ENCODE results near the gene LRRC74A.

Gene LRRC74A

GRCh38 chr14:76836029-76836630 lies 9.9 kb downstream of the LRRC74A start:
- H3K9me3 ChIP-seq (ENCODE audit: control insufficient read depth, low read length): no peaks in the 10 kb centered on the region
- no peak overlapping the region for H3K27ac ChIP-seq
- no peaks in the 10 kb centered on the region for H3K4me1 ChIP-seq
- H3K27me3 ChIP-seq (ENCODE audit: control insufficient read depth, insufficient read depth, low read length): no peaks in the 10 kb centered on the region
- H3K9ac ChIP-seq: no peak overlapping the region
- H3K79me2 ChIP-seq: no peaks in the 10 kb centered on the region
- H3K36me3 ChIP-seq (ENCODE audit: control insufficient read depth, insufficient read depth, low read length): no peaks in the 10 kb centered on the region
- H3K4me3 ChIP-seq (ENCODE audit: low read depth, low read length): no peak overlapping the region
- TF ChIP-seq, protein P1, sequence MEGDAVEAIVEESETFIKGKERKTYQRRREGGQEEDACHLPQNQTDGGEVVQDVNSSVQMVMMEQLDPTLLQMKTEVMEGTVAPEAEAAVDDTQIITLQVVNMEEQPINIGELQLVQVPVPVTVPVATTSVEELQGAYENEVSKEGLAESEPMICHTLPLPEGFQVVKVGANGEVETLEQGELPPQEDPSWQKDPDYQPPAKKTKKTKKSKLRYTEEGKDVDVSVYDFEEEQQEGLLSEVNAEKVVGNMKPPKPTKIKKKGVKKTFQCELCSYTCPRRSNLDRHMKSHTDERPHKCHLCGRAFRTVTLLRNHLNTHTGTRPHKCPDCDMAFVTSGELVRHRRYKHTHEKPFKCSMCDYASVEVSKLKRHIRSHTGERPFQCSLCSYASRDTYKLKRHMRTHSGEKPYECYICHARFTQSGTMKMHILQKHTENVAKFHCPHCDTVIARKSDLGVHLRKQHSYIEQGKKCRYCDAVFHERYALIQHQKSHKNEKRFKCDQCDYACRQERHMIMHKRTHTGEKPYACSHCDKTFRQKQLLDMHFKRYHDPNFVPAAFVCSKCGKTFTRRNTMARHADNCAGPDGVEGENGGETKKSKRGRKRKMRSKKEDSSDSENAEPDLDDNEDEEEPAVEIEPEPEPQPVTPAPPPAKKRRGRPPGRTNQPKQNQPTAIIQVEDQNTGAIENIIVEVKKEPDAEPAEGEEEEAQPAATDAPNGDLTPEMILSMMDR (IDR thresholded peaks at IDR 0.05): no peak
- no peak overlapping the region for H2AFZ ChIP-seq
- no peak overlapping the region for H3K4me2 ChIP-seq (ENCODE audit: low read length)

DNA sequence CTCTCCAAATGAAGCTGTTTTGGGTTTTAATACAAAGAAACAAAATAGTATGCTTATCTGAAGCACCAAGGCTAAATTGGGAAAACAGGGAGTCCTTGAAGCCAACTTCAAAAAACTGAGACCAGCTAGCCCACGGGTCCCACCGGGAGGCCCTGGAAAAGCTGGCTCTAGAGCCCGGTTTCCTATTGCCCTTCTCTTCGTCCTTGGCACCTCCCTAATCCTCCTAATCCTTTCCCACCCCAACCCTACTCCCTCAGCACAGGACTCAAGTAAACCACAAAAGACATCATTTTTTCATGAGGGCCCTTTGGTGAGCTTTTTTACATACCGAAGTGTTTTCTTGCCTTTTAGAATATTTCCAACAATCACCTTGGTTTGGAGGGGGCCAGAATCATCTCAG lies 11.3 kb downstream of the LRRC74A start:
- Histone ChIP-seq H3K9me3 (ENCODE audit: control insufficient read depth, low read length) (no peaks in the 10 kb centered on the region), H3K79me2 (no peaks in the 10 kb centered on the region), H3K9ac (no peak overlapping the region), H3K36me3 (ENCODE audit: control insufficient read depth, insufficient read depth, low read length) (no peaks in the 10 kb centered on the region), H2AFZ (no peak overlapping the region), H3K4me3 (ENCODE audit: low read depth, low read length) (no peak overlapping the region), H3K4me2 (ENCODE audit: low read length) (no peak overlapping the region), H3K4me1 (no peaks in the 10 kb centered on the region), H3K27me3 (ENCODE audit: control insufficient read depth, insufficient read depth, low read length) (no peaks in the 10 kb centered on the region), H3K27ac (no peak overlapping the region)
- TF ChIP-seq, protein P1 (IDR thresholded peaks at IDR 0.05): no peak

- no peak overlapping the region for H3K9ac ChIP-seq
- no peaks in the 10 kb centered on the region for H3K4me1 ChIP-seq
- H3K4me3 ChIP-seq (ENCODE audit: low read depth, low read length): no peak overlapping the region
- TF ChIP-seq, protein P1 (IDR thresholded peaks at IDR 0.05): no peak
- no peak overlapping the region for H2AFZ ChIP-seq
- H3K27me3 ChIP-seq (ENCODE audit: control insufficient read depth, insufficient read depth, low read length): no peaks in the 10 kb centered on the region
- no peak overlapping the region for H3K27ac ChIP-seq
- no peaks in the 10 kb centered on the region for H3K79me2 ChIP-seq
- H3K36me3 ChIP-seq (ENCODE audit: control insufficient read depth, insufficient read depth, low read length): no peaks in the 10 kb centered on the region
- no peak overlapping the region for H3K4me2 ChIP-seq (ENCODE audit: low read length)
- no peaks in the 10 kb centered on the region for H3K9me3 ChIP-seq (ENCODE audit: control insufficient read depth, low read length)
Measured at GRCh38 chr14:76842414-76842813, 16.2 kb downstream of the LRRC74A start.

DNA sequence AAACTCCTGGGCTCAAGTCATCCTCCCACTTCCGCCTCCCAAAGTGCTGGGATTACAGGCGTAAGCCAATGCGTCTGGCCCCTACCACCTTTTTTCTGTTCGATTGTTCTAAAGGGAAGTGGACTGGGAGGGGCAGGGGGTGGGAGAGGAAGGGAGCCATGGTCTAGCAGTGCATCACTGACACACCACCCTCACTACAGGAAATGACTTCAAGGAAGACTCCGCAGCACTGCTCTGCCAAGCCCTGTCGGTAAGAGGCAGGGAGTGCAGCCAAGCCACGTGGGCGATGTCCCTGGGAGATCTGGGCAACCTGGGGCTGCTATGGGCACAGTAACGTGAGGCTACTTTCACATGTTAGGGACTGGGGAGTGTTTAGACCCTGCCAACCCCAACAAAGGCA lies 18.0 kb downstream of the LRRC74A start:
- Histone ChIP-seq H3K4me1 (no peaks in the 10 kb centered on the region), H2AFZ (no peak overlapping the region), H3K79me2 (no peaks in the 10 kb centered on the region), H3K27ac (peak overlapping the region; percentile 70), H3K4me3 (ENCODE audit: low read depth, low read length) (no peak overlapping the region), H3K4me2 (ENCODE audit: low read length) (no peak overlapping the region), H3K27me3 (ENCODE audit: control insufficient read depth, insufficient read depth, low read length) (no peaks in the 10 kb centered on the region), H3K9ac (no peak overlapping the region), H3K9me3 (ENCODE audit: control insufficient read depth, low read length) (no peaks in the 10 kb centered on the region), H3K36me3 (ENCODE audit: control insufficient read depth, insufficient read depth, low read length) (no peaks in the 10 kb centered on the region)
- TF ChIP-seq, protein P1 (IDR thresholded peaks at IDR 0.05): no peak

DNA sequence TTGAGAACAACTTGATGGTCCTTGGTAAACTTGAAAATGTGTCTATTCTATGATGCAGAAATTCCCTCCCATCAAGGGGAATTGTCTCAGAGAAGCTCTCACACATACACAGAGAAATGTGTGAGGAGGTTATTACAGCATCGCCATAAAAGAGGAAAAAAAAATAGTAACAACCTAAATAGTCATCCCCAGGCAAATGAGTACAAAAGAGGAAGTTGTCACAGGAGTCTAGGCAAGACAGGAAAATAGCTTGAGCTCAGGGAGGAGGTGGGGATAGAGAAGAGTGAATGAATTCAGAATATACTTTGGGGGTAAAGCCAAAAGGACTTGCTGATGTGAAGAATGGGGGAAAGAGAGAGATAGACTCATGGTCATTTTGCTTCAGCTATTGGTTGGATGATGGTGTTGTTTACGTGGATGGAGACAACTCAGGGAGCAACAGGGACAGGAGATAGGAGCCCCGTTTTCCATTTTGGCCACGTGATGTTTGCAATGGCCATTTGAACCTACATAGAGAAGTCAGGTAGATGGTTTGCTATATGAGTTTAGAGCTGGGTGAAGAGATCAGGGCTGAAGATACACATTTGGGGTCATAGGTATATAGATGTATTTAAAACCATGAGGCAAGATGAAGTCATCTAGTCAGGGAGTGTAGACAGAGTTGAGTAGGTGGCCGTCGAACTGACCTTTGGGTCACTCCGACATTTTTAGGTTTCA lies 20.3 kb downstream of the LRRC74A start:
- H3K4me2 ChIP-seq (ENCODE audit: low read length): no peak overlapping the region
- no peak overlapping the region for H2AFZ ChIP-seq
- no peak overlapping the region for H3K4me3 ChIP-seq (ENCODE audit: low read depth, low read length)
- H3K27me3 ChIP-seq (ENCODE audit: control insufficient read depth, insufficient read depth, low read length): no peaks in the 10 kb centered on the region
- H3K79me2 ChIP-seq: no peaks in the 10 kb centered on the region
- peak overlapping the region; percentile 15 for H3K27ac ChIP-seq
- no peaks in the 10 kb centered on the region for H3K36me3 ChIP-seq (ENCODE audit: control insufficient read depth, insufficient read depth, low read length)
- no peaks in the 10 kb centered on the region for H3K4me1 ChIP-seq
- TF ChIP-seq, protein P1 (IDR thresholded peaks at IDR 0.05): no peak
- H3K9me3 ChIP-seq (ENCODE audit: control insufficient read depth, low read length): no peaks in the 10 kb centered on the region
- no peak overlapping the region for H3K9ac ChIP-seq
